B cell (primary cell): ENCODE results near the gene C9orf40. TPM values are rescaled to one million over a fixed set of nuclear protein-coding genes. Genes with fewer than 3 reads are reported as not detected.

Source experiments
- ATAC-seq: fragments of 200-7000 bp; cut with Tn5 transposase; one replicate; pipeline ENCODE4 v1.10.0; 2021; ENCODE audit warnings: low read depth, mild to moderate bottlenecking, moderate number of reproducible peaks, moderate library complexity
- CTCF ChIA-PET: fragments of 350-600 bp; sonication (Branson Sonifier 250); formaldehyde crosslinking; loops from one replicate; lab custom pipeline; 2021; ENCODE audit warnings: antibody characterized with exemption, inconsistent platforms; lab: Charles Lee
- POLR2A ChIA-PET: fragments of 350-600 bp; sonication (Branson Sonifier 250); formaldehyde crosslinking; loops from one replicate; lab custom pipeline; 2021; ENCODE audit warnings: antibody characterized with exemption; lab: Charles Lee
- DNase-seq: peaks from one replicate; pipeline ENCODE4 v3.0.0; 2013
- H2AFZ ChIP-seq: 2 replicates; pipeline ENCODE4 v1.6.1; 2012; ENCODE audit warnings: mild to moderate bottlenecking, low read depth, low read length; ENCODE audit not compliant: insufficient read depth, poor library complexity, severe bottlenecking
- H3K27ac ChIP-seq, 2 donors: 1 replicate in 1 of 2; 2 replicates in 1 of 2; pipeline ENCODE4 v1.5.1; 2012 to 2013; ENCODE audit warnings: low read length in 2 of 2, mild to moderate bottlenecking in 2 of 2, moderate library complexity in 1 of 2
- H3K27me3 ChIP-seq, 4 experiments: fragments of 200-600 bp in 1 of 4; sonication (generic) in 1 of 4; replicated peaks in 1 of 4; 1 replicate in 2 of 4; 2 replicates in 2 of 4; pipeline versions ENCODE4 v1.6.1 to v1.7.0; 2013 to 2016; ENCODE audit warnings: low read length in 3 of 4, mild to moderate bottlenecking in 2 of 4, mixed read lengths in 1 of 4, moderate library complexity in 1 of 4; ENCODE audit not compliant: insufficient read depth in 4 of 4, control insufficient read depth in 3 of 4; ENCODE audit errors: control extremely low read depth in 1 of 4
- H3K36me3 ChIP-seq, 2 experiments: replicated peaks in 1 of 2; 1 replicate in 1 of 2; 2 replicates in 1 of 2; pipeline versions ENCODE4 v1.6.1 to v1.7.1; 2013; ENCODE audit warnings: low read length in 1 of 2; ENCODE audit not compliant: insufficient read depth in 2 of 2, control insufficient read depth in 1 of 2; ENCODE audit errors: control extremely low read depth in 1 of 2, extremely low read depth in 1 of 2
- H3K4me1 ChIP-seq, 2 donors: fragments of 200-600 bp in 1 of 2; sonication (generic) in 1 of 2; 1 replicate in 1 of 2; 2 replicates in 1 of 2; pipeline versions ENCODE4 v1.5.1 to v1.6.1; 2013 to 2017; ENCODE audit warnings: low read length in 2 of 2; ENCODE audit not compliant: control insufficient read depth in 2 of 2, insufficient read depth in 2 of 2
- H3K4me2 ChIP-seq: replicated peaks from 2 replicates; pipeline ENCODE3; 2012; ENCODE audit warnings: mild to moderate bottlenecking, low read depth, low read length; ENCODE audit not compliant: poor library complexity, severe bottlenecking
- H3K4me3 ChIP-seq, 5 experiments: fragments of 200-600 bp in 1 of 5; sonication (generic) in 1 of 5; 1 replicate in 3 of 5; 2 replicates in 2 of 5; pipeline versions ENCODE4 v1.5.1 to v1.7.0; 2011 to 2016; ENCODE audit warnings: low read length in 4 of 5, mild to moderate bottlenecking in 4 of 5, low read depth in 2 of 5, control low read depth in 1 of 5, moderate library complexity in 1 of 5; ENCODE audit not compliant: insufficient read depth in 1 of 5; ENCODE audit errors: control extremely low read depth in 1 of 5, extremely low read depth in 1 of 5
- H3K79me2 ChIP-seq: fragments of 200-600 bp; sonication (generic); one replicate; pipeline ENCODE4 v1.6.0; 2016; ENCODE audit warnings: low read length; ENCODE audit not compliant: control insufficient read depth, insufficient read depth
- H3K9ac ChIP-seq: fragments of 200-600 bp; sonication (generic); 2 replicates; pipeline ENCODE4 v1.6.1; 2017; ENCODE audit warnings: mild to moderate bottlenecking, low read length, moderate library complexity
- H3K9me3 ChIP-seq, 3 donors: one replicate each; pipeline versions ENCODE4 v1.6.1 to v1.7.1; 2013; ENCODE audit warnings: low read length in 2 of 3; ENCODE audit not compliant: control insufficient read depth in 2 of 3, insufficient read depth in 1 of 3; ENCODE audit errors: control extremely low read depth in 1 of 3
- H4K20me1 ChIP-seq: 2 replicates; pipeline ENCODE4 v1.6.0; 2012; ENCODE audit warnings: mild to moderate bottlenecking, low read length; ENCODE audit not compliant: insufficient read depth, control insufficient read depth, poor library complexity, severe bottlenecking
- H3K27ac Mint-ChIP-seq: one replicate; pipeline ENCODE4 v1.8.0; 2021; ENCODE audit warnings: mixed read lengths
- H3K27me3 Mint-ChIP-seq: one replicate; pipeline ENCODE4 v1.8.0; 2021; ENCODE audit warnings: mixed read lengths
- H3K4me1 Mint-ChIP-seq: one replicate; pipeline ENCODE4 v1.8.0; 2021; ENCODE audit warnings: mixed read lengths
- H3K4me3 Mint-ChIP-seq: one replicate; pipeline ENCODE4 v1.8.0; 2021; ENCODE audit warnings: mixed read lengths
- H3K9me3 Mint-ChIP-seq: one replicate; pipeline ENCODE4 v1.8.0; 2022; ENCODE audit warnings: mixed read lengths; ENCODE audit not compliant: insufficient read depth
- CTCF ChIP-seq: fragments of 200-600 bp; IDR thresholded peaks from one replicate; pipeline ENCODE4 v1.8.0; 2022; ENCODE audit warnings: antibody characterized with exemption, mild to moderate bottlenecking
- EZH2 ChIP-seq: IDR thresholded peaks from 2 replicates; pipeline ENCODE4 v1.6.1; 2012; ENCODE audit warnings: borderline replicate concordance, low read depth, mild to moderate bottlenecking, moderate library complexity, low read length; ENCODE audit not compliant: insufficient read depth, poor library complexity, severe bottlenecking
- whole genome bisulfite sequencing: methylation state at CpG from one replicate; pipeline ENCODE4 v1.1.5; 2013; ENCODE audit warnings: missing lambda C conversion rate; ENCODE audit not compliant: insufficient coverage; 5-methylcytosine and 5-hydroxymethylcytosine counted together
- intact Hi-C: fragments of 100-400 bp; cut with micrococcal nuclease; formaldehyde crosslinking; loops from one replicate; pipeline ENCODE4 v1.10.0; 2022
- polyA plus RNA-seq: library from polyadenylated mRNA; depleted of rRNA; stranded (reverse); fragments of >200 nt; gene quantifications from 2 replicates; pipeline ENCODE4 v1.2.3, GENCODE V29; 2012
- total RNA-seq, 2 donors: library from RNA; stranded (reverse); fragments of 120-200 nt in 1 of 2; gene quantifications; 1 replicate in 1 of 2; 2 replicates in 1 of 2; pipeline versions ENCODE4 v1.2.3 to v1.2.4, GENCODE V29; 2013 to 2022

Gene C9orf40
- total and polyA plus RNA-seq, 2 donors (not counting 1 experiment from before 2014, with no cell fraction given) = 2.6 to 5.0 TPM

GRCh38 chr9:74910036-74910435 lies 42.7 kb downstream of the C9orf40 start:
- Histone ChIP-seq H3K4me3 (no peak overlapping the region), H3K9ac (no peak overlapping the region), H3K4me2 (no peak overlapping the region), H2AFZ (no peak overlapping the region), H3K36me3 (no peaks in the 10 kb centered on the region), H4K20me1 (no peaks in the 10 kb centered on the region), H3K27me3 (peaks cover 0 to 4% (median 0%) of the 10 kb centered on the region in 4 experiments), H3K4me1 (no peaks in the 10 kb centered on the region), H3K9me3 (peaks cover 0 to 12% (median 6%) of the 10 kb centered on the region in 3 donors), H3K27ac (no peak overlapping the region), H3K79me2 (no peaks in the 10 kb centered on the region)
- no peak overlapping the region for H3K27ac Mint-ChIP-seq
- ChIA-PET CTCF (no interaction called here), POLR2A (no interaction called here)
- H3K4me1 Mint-ChIP-seq = no peaks in the 10 kb centered on the region
- H3K9me3 Mint-ChIP-seq = peaks cover 8% of the 10 kb centered on the region
- ATAC-seq = no peak
- peaks cover 38% of the 10 kb centered on the region for H3K27me3 Mint-ChIP-seq
- no peak for DNase-seq
- TF ChIP-seq EZH2 = no peak
- TF ChIP-seq CTCF = no peak
- no peak overlapping the region for H3K4me3 Mint-ChIP-seq
- intact Hi-C loops = no loop called here
- WGBS = 87% methylated on average over 2 of the region's 2 CpGs

- no peaks in the 10 kb centered on the region for H3K79me2 ChIP-seq
- H3K27ac ChIP-seq = no peak overlapping the region
- H3K27ac Mint-ChIP-seq = no peak overlapping the region
- H3K4me2 ChIP-seq = no peak overlapping the region
- intact Hi-C loops = no loop called here
- POLR2A ChIA-PET = no interaction called here
- CTCF ChIA-PET = interaction anchor here (1.2 kb wide), 1 partner anchor 38 kb away, joined by 3 read pairs; no protein-coding TSS in a partner anchor
- TF ChIP-seq CTCF (no peak), EZH2 (no peak)
- H3K4me1 ChIP-seq = no peaks in the 10 kb centered on the region
- H3K9me3 Mint-ChIP-seq = peaks cover 8% of the 10 kb centered on the region
- H2AFZ ChIP-seq = no peak overlapping the region
- H3K4me3 Mint-ChIP-seq = no peak overlapping the region
- peaks cover 0 to 12% (median 6%) of the 10 kb centered on the region in 3 donors for H3K9me3 ChIP-seq
- 96% methylated on average over 3 of the region's 4 CpGs for WGBS
- no peak overlapping the region for H3K4me3 ChIP-seq
- no peak overlapping the region for H3K9ac ChIP-seq
- H3K4me1 Mint-ChIP-seq = no peaks in the 10 kb centered on the region
- ATAC-seq (no peak), DNase-seq (no peak)
- no peaks in the 10 kb centered on the region for H3K36me3 ChIP-seq
- H3K27me3 ChIP-seq = peaks cover 0 to 4% (median 0%) of the 10 kb centered on the region in 4 experiments
- peaks cover 38% of the 10 kb centered on the region for H3K27me3 Mint-ChIP-seq
- H4K20me1 ChIP-seq = no peaks in the 10 kb centered on the region
Measured at GRCh38 chr9:74908665-74909064, 44.0 kb downstream of the C9orf40 start.
